ENCODE results near the gene TGFBI.

TGFBI gene

DNA sequence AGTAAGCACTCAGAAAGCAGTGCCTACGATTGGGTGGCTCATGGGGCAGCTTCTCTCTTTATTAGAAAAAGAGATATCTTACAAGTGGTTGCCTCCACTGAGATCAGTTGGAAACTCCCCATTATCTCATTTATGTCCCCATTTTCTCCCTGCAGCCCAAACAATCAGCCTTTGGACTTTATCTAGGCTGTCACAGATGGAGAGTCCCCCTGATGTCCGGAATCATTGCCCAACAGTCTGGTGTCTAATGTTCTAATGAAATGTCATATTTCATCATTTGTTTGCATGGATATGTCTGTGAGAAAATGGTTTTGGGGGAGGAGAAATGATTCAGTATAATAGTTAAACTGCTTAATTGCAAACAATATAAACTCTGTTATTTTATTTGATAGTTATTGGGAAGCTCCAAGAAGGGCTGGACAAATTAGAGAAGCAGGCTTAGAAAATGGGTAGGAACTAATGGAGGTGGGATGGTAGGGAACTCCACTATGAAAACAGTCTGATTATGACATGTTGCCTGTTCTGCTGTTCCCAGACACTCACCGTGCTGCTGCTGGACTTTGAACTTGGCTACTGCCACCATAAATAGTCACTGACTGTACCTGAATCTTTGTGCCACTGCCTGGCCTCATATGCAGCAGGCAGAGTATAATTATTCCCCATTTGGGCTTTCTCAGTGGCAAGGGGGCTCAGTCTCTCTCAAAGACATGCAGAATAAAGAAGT lies 65.6 kb downstream of the TGFBI start:
- Histone ChIP-seq H3K27me3 (ENCODE audit: control insufficient read depth in 5 of 5, insufficient read depth in 4 of 5, low read length in 5 of 5) (no peaks in the 10 kb centered on the region), H3K27ac (ENCODE audit: low read depth, low read length) (no peak overlapping the region), H3K36me3 (ENCODE audit: control insufficient read depth in 5 of 5, insufficient read depth in 5 of 5, low read length in 5 of 5) (no peaks in the 10 kb centered on the region), H3K4me1 (ENCODE audit: control insufficient read depth in 5 of 5, insufficient read depth in 5 of 5, low read length in 5 of 5) (peaks cover 0 to 41% (median 3%) of the 10 kb centered on the region in 5 donors), H3K9me3 (ENCODE audit: control insufficient read depth in 5 of 5, low read length in 5 of 5) (no peaks in the 10 kb centered on the region), H3K4me3 (ENCODE audit: low read depth in 1 of 5, low read length in 5 of 5) (no peak overlapping the region), H3K9ac (ENCODE audit: low read length in 5 of 5) (no peak overlapping the region)

GRCh38 chr5:136094913-136095641 lies 66.3 kb downstream of the TGFBI start:
- no peaks in the 10 kb centered on the region for H3K36me3 ChIP-seq (ENCODE audit: control insufficient read depth in 5 of 5, insufficient read depth in 5 of 5, low read length in 5 of 5)
- no peaks in the 10 kb centered on the region for H3K27me3 ChIP-seq (ENCODE audit: control insufficient read depth in 5 of 5, insufficient read depth in 4 of 5, low read length in 5 of 5)
- no peak overlapping the region for H3K4me3 ChIP-seq (ENCODE audit: low read depth in 1 of 5, low read length in 5 of 5)
- peaks cover 0 to 33% (median 3%) of the 10 kb centered on the region in 5 donors for H3K4me1 ChIP-seq (ENCODE audit: control insufficient read depth in 5 of 5, insufficient read depth in 5 of 5, low read length in 5 of 5)
- no peaks in the 10 kb centered on the region for H3K9me3 ChIP-seq (ENCODE audit: control insufficient read depth in 5 of 5, low read length in 5 of 5)
- H3K27ac ChIP-seq (ENCODE audit: low read depth, low read length): no peak overlapping the region
- no peak overlapping the region for H3K9ac ChIP-seq (ENCODE audit: low read length in 5 of 5)

DNA sequence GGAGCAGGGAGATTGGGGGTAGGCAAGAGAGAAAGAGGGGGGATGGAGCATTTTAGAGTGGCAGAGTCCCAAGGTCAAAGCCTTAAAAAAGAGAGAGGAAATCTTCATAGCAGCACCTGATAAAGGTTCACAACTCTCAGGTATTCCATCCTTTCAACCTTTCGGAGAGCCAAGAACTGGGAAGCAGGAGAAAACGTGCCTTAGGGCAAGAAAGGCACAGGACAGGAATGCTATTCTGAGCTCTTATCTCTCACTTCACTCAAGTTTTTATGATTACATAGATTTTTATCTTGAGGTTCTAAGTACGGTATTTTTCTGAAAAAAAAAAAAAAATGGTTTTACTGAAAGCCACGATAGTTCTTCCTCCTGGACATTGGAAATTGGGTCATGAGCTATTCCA lies 69.4 kb downstream of the TGFBI start:
- H3K4me1 ChIP-seq (ENCODE audit: control insufficient read depth in 5 of 5, insufficient read depth in 5 of 5, low read length in 5 of 5): peaks cover 0 to 43% (median 6%) of the 10 kb centered on the region in 5 donors
- no peaks in the 10 kb centered on the region for H3K36me3 ChIP-seq (ENCODE audit: control insufficient read depth in 5 of 5, insufficient read depth in 5 of 5, low read length in 5 of 5)
- H3K27ac ChIP-seq (ENCODE audit: low read depth, low read length): no peak overlapping the region
- H3K9me3 ChIP-seq (ENCODE audit: control insufficient read depth in 5 of 5, low read length in 5 of 5): no peaks in the 10 kb centered on the region
- no peaks in the 10 kb centered on the region for H3K27me3 ChIP-seq (ENCODE audit: control insufficient read depth in 5 of 5, insufficient read depth in 4 of 5, low read length in 5 of 5)
- H3K4me3 ChIP-seq (ENCODE audit: low read depth in 1 of 5, low read length in 5 of 5): no peak overlapping the region
- no peak overlapping the region for H3K9ac ChIP-seq (ENCODE audit: low read length in 5 of 5)

DNA sequence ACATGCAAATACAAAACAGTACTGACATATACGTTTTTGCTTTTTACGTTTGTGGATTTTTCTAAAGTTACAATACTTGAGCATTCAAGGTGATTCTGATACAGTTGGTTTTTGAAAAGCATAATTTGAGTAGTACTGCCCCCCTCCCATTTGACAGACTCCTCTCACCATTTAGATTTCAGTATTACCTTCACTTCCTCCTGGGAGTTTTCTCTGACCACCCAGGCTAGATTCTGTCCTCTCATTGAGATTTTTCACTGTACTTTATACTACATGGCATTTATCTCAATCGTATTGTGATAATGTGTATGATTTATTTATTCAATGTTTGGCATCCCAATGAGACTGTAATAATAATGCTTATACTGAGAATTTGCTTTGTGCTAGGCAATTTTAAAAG lies 71.1 kb downstream of the TGFBI start:
- H3K27ac ChIP-seq (ENCODE audit: low read depth, low read length): no peak overlapping the region
- no peaks in the 10 kb centered on the region for H3K36me3 ChIP-seq (ENCODE audit: control insufficient read depth in 5 of 5, insufficient read depth in 5 of 5, low read length in 5 of 5)
- no peaks in the 10 kb centered on the region for H3K9me3 ChIP-seq (ENCODE audit: control insufficient read depth in 5 of 5, low read length in 5 of 5)
- H3K4me3 ChIP-seq (ENCODE audit: low read depth in 1 of 5, low read length in 5 of 5): no peak overlapping the region
- H3K9ac ChIP-seq (ENCODE audit: low read length in 5 of 5): no peak overlapping the region
- H3K27me3 ChIP-seq (ENCODE audit: control insufficient read depth in 5 of 5, insufficient read depth in 4 of 5, low read length in 5 of 5): no peaks in the 10 kb centered on the region
- H3K4me1 ChIP-seq (ENCODE audit: control insufficient read depth in 5 of 5, insufficient read depth in 5 of 5, low read length in 5 of 5): peaks cover 6 to 45% (median 17%) of the 10 kb centered on the region in 5 donors

- Histone ChIP-seq H3K9me3 (ENCODE audit: control insufficient read depth in 5 of 5, low read length in 5 of 5) (no peaks in the 10 kb centered on the region), H3K36me3 (ENCODE audit: control insufficient read depth in 5 of 5, insufficient read depth in 5 of 5, low read length in 5 of 5) (no peaks in the 10 kb centered on the region)
Measured at GRCh38 chr5:136101884-136102283, 73.1 kb downstream of the TGFBI start.

DNA sequence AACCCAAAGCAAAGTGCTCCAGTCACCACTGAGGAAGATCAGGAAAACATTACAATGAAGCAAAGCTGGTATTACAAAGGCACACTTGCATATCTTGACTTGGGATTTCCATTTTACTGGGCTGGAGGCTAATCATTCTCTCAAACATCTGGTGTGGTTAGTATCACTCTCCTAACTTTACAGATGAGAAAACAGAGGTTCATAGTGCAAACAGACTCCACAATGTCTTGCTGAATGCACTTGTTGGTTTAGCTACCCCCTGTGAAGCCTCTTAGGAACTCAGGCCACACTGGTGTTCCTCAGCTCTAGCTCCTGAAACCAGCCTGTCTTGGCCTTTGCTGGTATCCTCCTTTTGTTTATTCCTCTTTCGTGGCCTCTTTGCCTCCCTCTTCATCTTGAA lies 74.3 kb downstream of the TGFBI start:
- Histone ChIP-seq H3K27me3 (ENCODE audit: control insufficient read depth in 5 of 5, insufficient read depth in 4 of 5, low read length in 5 of 5) (no peaks in the 10 kb centered on the region), H3K4me1 (ENCODE audit: control insufficient read depth in 5 of 5, insufficient read depth in 5 of 5, low read length in 5 of 5) (peaks cover 3 to 40% (median 19%) of the 10 kb centered on the region in 5 donors), H3K36me3 (ENCODE audit: control insufficient read depth in 5 of 5, insufficient read depth in 5 of 5, low read length in 5 of 5) (no peaks in the 10 kb centered on the region), H3K27ac (ENCODE audit: low read depth, low read length) (no peak overlapping the region), H3K4me3 (ENCODE audit: low read depth in 1 of 5, low read length in 5 of 5) (no peak overlapping the region), H3K9ac (ENCODE audit: low read length in 5 of 5) (no peak overlapping the region), H3K9me3 (ENCODE audit: control insufficient read depth in 5 of 5, low read length in 5 of 5) (no peaks in the 10 kb centered on the region)

More at GRCh38 chr5:136101884-136102283, 73.1 kb downstream of the TGFBI start:
- Histone ChIP-seq H3K4me3 (ENCODE audit: low read depth in 1 of 5, low read length in 5 of 5) (no peak overlapping the region), H3K9ac (ENCODE audit: low read length in 5 of 5) (no peak overlapping the region), H3K27ac (ENCODE audit: low read depth, low read length) (no peak overlapping the region), H3K4me1 (ENCODE audit: control insufficient read depth in 5 of 5, insufficient read depth in 5 of 5, low read length in 5 of 5) (peaks cover 3 to 51% (median 22%) of the 10 kb centered on the region in 5 donors), H3K27me3 (ENCODE audit: control insufficient read depth in 5 of 5, insufficient read depth in 4 of 5, low read length in 5 of 5) (no peaks in the 10 kb centered on the region)

DNA sequence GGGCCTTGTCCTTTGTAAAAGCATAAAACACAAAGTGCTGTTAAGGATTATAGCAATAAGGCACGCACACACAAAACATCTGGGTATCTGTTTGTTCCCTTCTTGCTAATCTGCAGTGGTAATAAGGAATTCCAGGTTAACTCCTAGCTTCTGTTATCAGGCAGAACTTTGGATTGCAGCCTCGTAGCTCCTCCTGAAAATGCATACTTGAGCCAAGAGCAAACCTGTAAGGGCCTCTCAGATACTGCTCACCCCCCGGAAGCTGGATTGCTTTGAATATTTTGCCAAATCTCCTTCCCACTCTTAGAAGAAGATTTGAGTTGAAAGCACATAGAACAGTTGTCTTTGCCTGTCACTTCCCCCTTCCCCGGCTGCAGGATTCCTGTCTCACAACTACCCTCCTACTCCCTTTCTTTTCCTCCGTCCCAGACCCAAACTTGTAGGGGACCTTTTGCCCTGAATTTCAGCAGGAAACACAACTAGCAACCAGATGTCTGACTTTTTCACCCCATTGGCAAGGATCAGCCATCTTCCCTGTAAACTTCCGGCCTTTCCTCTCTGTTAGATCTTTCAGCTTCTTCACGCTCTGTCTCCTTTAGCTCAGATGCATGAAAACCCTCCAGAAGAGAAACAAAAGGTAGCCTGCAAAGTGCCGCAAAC lies 75.6 kb downstream of the TGFBI start:
- H3K4me3 ChIP-seq (ENCODE audit: low read depth in 1 of 5, low read length in 5 of 5): peak overlapping the region; percentile 1 to 52 (median 38)
- H3K27me3 ChIP-seq (ENCODE audit: control insufficient read depth in 5 of 5, insufficient read depth in 4 of 5, low read length in 5 of 5): no peaks in the 10 kb centered on the region
- H3K27ac ChIP-seq (ENCODE audit: low read depth, low read length): no peak overlapping the region
- no peaks in the 10 kb centered on the region for H3K36me3 ChIP-seq (ENCODE audit: control insufficient read depth in 5 of 5, insufficient read depth in 5 of 5, low read length in 5 of 5)
- H3K9me3 ChIP-seq (ENCODE audit: control insufficient read depth in 5 of 5, low read length in 5 of 5): no peaks in the 10 kb centered on the region
- peak overlapping the region in 1 of 5 donors; percentile 6 for H3K9ac ChIP-seq (ENCODE audit: low read length in 5 of 5)
- H3K4me1 ChIP-seq (ENCODE audit: control insufficient read depth in 5 of 5, insufficient read depth in 5 of 5, low read length in 5 of 5): peaks cover 3 to 39% (median 19%) of the 10 kb centered on the region in 5 donors

- H3K4me1 ChIP-seq (ENCODE audit: control insufficient read depth in 5 of 5, insufficient read depth in 5 of 5, low read length in 5 of 5): peaks cover 3 to 34% (median 19%) of the 10 kb centered on the region in 5 donors
Measured at GRCh38 chr5:136106351-136107031, 77.7 kb downstream of the TGFBI start.

GRCh38 chr5:136108180-136108611 lies 79.4 kb downstream of the TGFBI start:
- H3K9ac ChIP-seq (ENCODE audit: low read length in 5 of 5): no peak overlapping the region
- H3K27me3 ChIP-seq (ENCODE audit: control insufficient read depth in 5 of 5, insufficient read depth in 4 of 5, low read length in 5 of 5): no peaks in the 10 kb centered on the region
- H3K9me3 ChIP-seq (ENCODE audit: control insufficient read depth in 5 of 5, low read length in 5 of 5): no peaks in the 10 kb centered on the region
- H3K4me1 ChIP-seq (ENCODE audit: control insufficient read depth in 5 of 5, insufficient read depth in 5 of 5, low read length in 5 of 5): peaks cover 3 to 29% (median 16%) of the 10 kb centered on the region in 5 donors
- H3K36me3 ChIP-seq (ENCODE audit: control insufficient read depth in 5 of 5, insufficient read depth in 5 of 5, low read length in 5 of 5): no peaks in the 10 kb centered on the region
- no peak overlapping the region for H3K4me3 ChIP-seq (ENCODE audit: low read depth in 1 of 5, low read length in 5 of 5)
- H3K27ac ChIP-seq (ENCODE audit: low read depth, low read length): no peak overlapping the region

More at GRCh38 chr5:136106351-136107031, 77.7 kb downstream of the TGFBI start:
- Histone ChIP-seq H3K4me3 (ENCODE audit: low read depth in 1 of 5, low read length in 5 of 5) (no peak overlapping the region), H3K9me3 (ENCODE audit: control insufficient read depth in 5 of 5, low read length in 5 of 5) (no peaks in the 10 kb centered on the region), H3K9ac (ENCODE audit: low read length in 5 of 5) (no peak overlapping the region), H3K27me3 (ENCODE audit: control insufficient read depth in 5 of 5, insufficient read depth in 4 of 5, low read length in 5 of 5) (no peaks in the 10 kb centered on the region), H3K36me3 (ENCODE audit: control insufficient read depth in 5 of 5, insufficient read depth in 5 of 5, low read length in 5 of 5) (no peaks in the 10 kb centered on the region), H3K27ac (ENCODE audit: low read depth, low read length) (no peak overlapping the region)
